ENCODE data around the gene DPM1. TPM values are rescaled to one million over a fixed set of nuclear protein-coding genes. Genes with fewer than 3 reads are reported as not detected.

DPM1 gene
- polyA plus RNA-seq, 1 of the 3 experiments (the other 2 are of a cell fraction): 72.1 TPM

GRCh38 chr20:50980851-50981713, 22.8 kb upstream of the DPM1 start:
- H3K79me2 ChIP-seq (ENCODE audit: insufficient read depth): no peaks in the 10 kb centered on the region
- POLR2A ChIA-PET: no interaction called here
- no peaks in the 10 kb centered on the region for H4K20me1 ChIP-seq (ENCODE audit: insufficient read depth)
- no peak overlapping the region; a peak in 1 of 4 replicates for H3K4me3 ChIP-seq (ENCODE audit: low read depth in 2 of 2, low read length in 1 of 2)
- CTCF ChIA-PET: interaction anchor here (0.7 to 15.0 kb wide), 68 partner anchors 9 to 1102 kb away, joined by 3 to 452 read pairs (median 5); partner anchors contain the start of genes ADNP, BCAS4 and NFATC2
- no peak overlapping the region for H3K4me2 ChIP-seq
- peak overlapping the region in 1 of 2 experiments; percentile 91; a peak in 2 of 4 replicates for H3K27ac ChIP-seq (ENCODE audit: low read depth in 2 of 2, low read length in 1 of 2)
- H3K4me1 ChIP-seq (ENCODE audit: control insufficient read depth in 1 of 2, insufficient read depth in 2 of 2, low read depth in 1 of 2, low read length in 1 of 2): peaks cover 4 to 12% of the 10 kb centered on the region in 2 experiments; a peak in 1 of 4 replicates
- no peaks in the 10 kb centered on the region for H3K9me3 ChIP-seq
- peak overlapping the region; percentile 16; the same call in 1 of the 2 replicates for H3K9ac ChIP-seq
- 64% methylated on average over 23 of the region's 26 CpGs for WGBS (ENCODE audit: low lambda C conversion rate)
- H3K27me3 ChIP-seq (ENCODE audit: insufficient read depth): no peaks in the 10 kb centered on the region
- TF ChIP-seq SMC3 (IDR thresholded peaks at IDR 0.05; ENCODE audit: low read depth, low read length) (peak; percentile 57), POLR2AphosphoS5 (IDR thresholded peaks at IDR 0.05; ENCODE audit: low read depth, low read length) (no peak), CHD2 (IDR thresholded peaks at IDR 0.05; ENCODE audit: low read length, partially characterized antibody) (no peak), GATA2 (CRISPR knock-in tag; IDR thresholded peaks at IDR 0.05) (no peak), MAX (IDR thresholded peaks at IDR 0.05; ENCODE audit: low read depth) (no peak), USF1 (IDR thresholded peaks at IDR 0.05; ENCODE audit: borderline replicate concordance, low read depth) (no peak), EP300 (IDR thresholded peaks at IDR 0.05; ENCODE audit: borderline replicate concordance in 1 of 2, low read depth in 1 of 2, low read length in 1 of 2) (no peak), RAD21 (IDR thresholded peaks at IDR 0.05; ENCODE audit: low read length) (peak; percentile 77), ELF1 (IDR thresholded peaks at IDR 0.05) (no peak), MXI1 (IDR thresholded peaks at IDR 0.05; ENCODE audit: low read depth, low read length) (no peak), RCOR1 (IDR thresholded peaks at IDR 0.05; ENCODE audit: low read length) (no peak), CTCF (IDR thresholded peaks at IDR 0.05) (peak; percentile 93), TCF12 (IDR thresholded peaks at IDR 0.05) (no peak), NFIC (IDR thresholded peaks at IDR 0.05; ENCODE audit: borderline replicate concordance) (no peak)
- TF ChIP-seq, protein P1, sequence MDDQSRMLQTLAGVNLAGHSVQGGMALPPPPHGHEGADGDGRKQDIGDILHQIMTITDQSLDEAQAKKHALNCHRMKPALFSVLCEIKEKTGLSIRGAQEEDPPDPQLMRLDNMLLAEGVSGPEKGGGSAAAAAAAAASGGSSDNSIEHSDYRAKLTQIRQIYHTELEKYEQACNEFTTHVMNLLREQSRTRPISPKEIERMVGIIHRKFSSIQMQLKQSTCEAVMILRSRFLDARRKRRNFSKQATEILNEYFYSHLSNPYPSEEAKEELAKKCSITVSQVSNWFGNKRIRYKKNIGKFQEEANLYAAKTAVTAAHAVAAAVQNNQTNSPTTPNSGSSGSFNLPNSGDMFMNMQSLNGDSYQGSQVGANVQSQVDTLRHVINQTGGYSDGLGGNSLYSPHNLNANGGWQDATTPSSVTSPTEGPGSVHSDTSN (IDR thresholded peaks at IDR 0.05): peak; percentile 68
- DNase-seq: peak; percentile 83
- H3K9me2 ChIP-seq: no peaks in the 10 kb centered on the region
- H3F3A ChIP-seq (replicated peaks; ENCODE audit: insufficient read depth): peaks cover 12% of the 10 kb centered on the region
- no peaks in the 10 kb centered on the region for H3K36me3 ChIP-seq (replicated peaks in 1 of 2; ENCODE audit: control insufficient read depth in 1 of 2, insufficient read depth in 2 of 2, low read length in 1 of 2)
- H2AFZ ChIP-seq (ENCODE audit: low read depth): no peak overlapping the region

Data from SK-N-SH (cell line).